ENCODE data around the gene CANX.

The CANX gene

GRCh38 chr5:179769271-179769670, 70.5 kb downstream of the CANX start:
- TF ChIP-seq CTCF (IDR thresholded peaks at IDR 0.05), result no peak

DNA sequence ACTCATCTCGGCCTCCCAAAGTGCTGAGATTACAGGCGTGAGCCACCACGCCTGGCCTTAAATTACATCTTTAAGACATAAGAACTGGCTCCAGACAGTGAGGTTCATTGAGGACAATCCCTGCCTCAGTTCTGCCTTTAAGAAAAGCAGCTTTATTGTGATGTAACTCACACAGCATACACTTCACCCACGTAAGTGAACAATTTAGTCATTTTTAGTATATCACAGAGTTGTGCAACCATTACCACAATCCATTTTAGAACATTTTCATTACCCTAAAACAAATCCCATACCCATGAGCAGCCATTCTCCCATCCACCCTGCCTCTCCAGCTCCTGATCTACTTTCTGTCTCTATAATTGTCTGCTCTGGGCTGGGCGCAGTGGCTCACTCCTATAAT, 71.0 kb downstream of the CANX start:
- TF ChIP-seq CTCF (IDR thresholded peaks at IDR 0.05), result no peak

- no peak for TF ChIP-seq CTCF (IDR thresholded peaks at IDR 0.05)
Measured at GRCh38 chr5:179771311-179771895, 72.6 kb downstream of the CANX start.

DNA sequence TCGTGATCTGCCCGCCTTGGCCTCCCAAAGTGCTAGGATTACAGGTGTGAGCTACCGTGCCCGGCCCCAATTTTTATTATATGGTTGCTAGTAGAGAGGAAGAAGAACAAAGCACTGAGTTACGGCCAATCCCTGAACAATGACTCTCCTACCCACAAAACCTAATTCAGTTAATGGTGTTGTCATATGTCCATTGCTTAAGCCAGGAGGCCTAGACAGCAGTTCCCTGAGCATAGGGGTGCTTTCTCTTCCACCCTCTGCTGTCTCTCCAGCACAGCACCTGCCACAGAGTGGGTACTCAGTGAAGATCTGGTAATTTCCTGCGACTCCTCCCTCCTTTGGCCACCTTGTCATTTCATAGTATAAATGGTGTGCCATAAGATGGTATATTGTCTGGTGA, 73.6 kb downstream of the CANX start:
- TF ChIP-seq CTCF (IDR thresholded peaks at IDR 0.05), result no peak

DNA sequence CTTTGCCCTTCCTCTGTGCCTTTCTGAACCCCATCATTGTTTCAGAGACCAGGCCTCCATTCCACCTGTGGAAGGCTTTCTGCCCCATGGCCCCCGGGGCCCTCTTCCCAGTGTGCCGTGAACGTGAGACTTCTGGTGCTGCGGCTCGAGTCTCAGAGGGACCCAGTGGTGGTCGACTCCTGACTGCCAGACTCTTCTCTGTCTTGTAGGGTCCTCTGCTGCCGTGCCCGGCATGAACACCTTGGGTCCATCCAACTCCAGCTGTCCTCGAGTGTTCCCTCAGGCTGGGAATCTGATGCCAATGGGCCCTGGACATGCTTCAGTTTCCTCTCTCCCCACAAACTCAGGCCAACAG, 74.9 kb downstream of the CANX start:
- TF ChIP-seq CTCF (IDR thresholded peaks at IDR 0.05), result no peak

DNA sequence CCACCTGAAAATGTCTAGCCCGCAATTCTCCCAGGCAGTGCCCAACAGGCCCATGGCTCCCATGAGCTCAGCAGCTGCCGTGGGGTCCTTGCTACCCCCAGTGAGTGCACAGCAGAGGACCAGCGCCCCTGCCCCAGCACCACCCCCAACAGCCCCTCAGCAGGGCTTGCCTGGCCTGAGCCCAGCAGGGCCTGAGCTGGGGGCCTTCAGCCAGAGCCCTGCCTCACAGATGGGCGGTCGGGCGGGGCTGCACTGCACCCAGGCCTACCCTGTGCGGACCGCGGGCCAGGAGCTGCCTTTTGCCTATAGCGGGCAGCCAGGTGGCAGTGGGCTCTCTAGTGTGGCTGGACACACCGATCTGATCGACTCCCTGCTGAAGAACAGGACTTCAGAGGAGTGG, 75.7 kb downstream of the CANX start:
- TF ChIP-seq CTCF (IDR thresholded peaks at IDR 0.05), result no peak

GRCh38 chr5:179776411-179776938, 77.7 kb downstream of the CANX start:
- TF ChIP-seq CTCF (IDR thresholded peaks at IDR 0.05), result no peak

DNA sequence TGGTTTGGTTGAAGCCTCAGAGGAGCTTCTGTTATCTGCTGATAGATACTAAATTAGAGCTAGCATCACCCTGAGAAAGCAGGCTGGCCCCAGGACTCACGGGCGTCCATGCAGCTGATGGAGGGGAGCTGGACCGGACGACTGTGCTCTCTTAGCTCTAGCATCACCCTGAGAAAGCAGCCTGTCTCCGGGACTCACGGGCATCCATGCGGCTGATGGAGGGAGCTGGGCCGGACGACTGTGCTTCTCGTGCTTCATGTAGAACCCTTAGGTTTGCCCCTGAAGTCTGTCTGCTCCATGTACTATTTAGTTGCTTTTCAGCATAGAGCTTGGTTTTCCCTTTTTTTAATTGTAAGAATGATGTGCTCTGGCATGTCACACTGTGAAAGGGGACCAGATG, 78.7 kb downstream of the CANX start:
- no peak for TF ChIP-seq CTCF (IDR thresholded peaks at IDR 0.05)
